Stimulated activated naive CD8-positive, alpha-beta T cell treated with anti-CD3 and anti-CD28 coated beads, Interleukin-15, Interleukin-2, amounts not matched to agents 100 U/mL and 50 U/mL, for 24 hours (primary cell): ENCODE results near the gene LRIT3.
A peak's percentile ranks its signal among the peaks of the same experiment; 100 is the strongest.

Experiments used
- ATAC-seq: fragments of 150-1000 bp; cut with Tn5 transposase; one replicate; pipeline ENCODE4 v1.10.0; 2021
- DNase-seq: peaks from one replicate; pipeline ENCODE4 v3.0.0; 2021

Gene LRIT3

GRCh38 chr4:109847896-109848442, at the start of gene LRIT3:
Gene LRIT3, plus strand, starts transcription at chr4:109848107. Its CDS starts 95 bp downstream, at chr4:109848202.
- no peak for DNase-seq
- no peak for ATAC-seq

GRCh38 chr4:109798866-109799265, 49.0 kb upstream of the LRIT3 start:
- ATAC-seq (no peak), DNase-seq (no peak)

- no peak for ATAC-seq
- DNase-seq = no peak
Measured at GRCh38 chr4:109801099-109801789, 46.7 kb upstream of the LRIT3 start.

- ATAC-seq (no peak), DNase-seq (no peak)
Measured at GRCh38 chr4:109801895-109802319, 46.0 kb upstream of the LRIT3 start, which contains the start of gene CFI. Gene CFI, minus strand, starts transcription at chr4:109801999. Its CDS starts 28 bp downstream, at chr4:109801971.

- ATAC-seq = peak; percentile 49
Measured at GRCh38 chr4:109803924-109804571, 43.9 kb upstream of the LRIT3 start.

GRCh38 chr4:109809655-109810054, 38.3 kb upstream of the LRIT3 start:
- DNase-seq (no peak), ATAC-seq (no peak)

More at GRCh38 chr4:109803924-109804571, 43.9 kb upstream of the LRIT3 start:
- peak; percentile 12 for DNase-seq

- no peak for DNase-seq
- ATAC-seq = no peak
Measured at GRCh38 chr4:109810552-109811387, 37.1 kb upstream of the LRIT3 start.

GRCh38 chr4:109811707-109812106, 36.2 kb upstream of the LRIT3 start:
- no peak for ATAC-seq
- no peak for DNase-seq

GRCh38 chr4:109815151-109816081, 32.5 kb upstream of the LRIT3 start, which contains the start of gene GAR1:
Gene GAR1, plus strand, starts transcription at chr4:109815762. Its CDS starts 403 bp downstream, at chr4:109816165.
- DNase-seq (peak; percentile 87), ATAC-seq (peak; percentile 97)

- peak; percentile 56 for DNase-seq
- ATAC-seq = no peak
Measured at GRCh38 chr4:109816082-109816442, 31.8 kb upstream of the LRIT3 start.

GRCh38 chr4:109816894-109817293, 31.0 kb upstream of the LRIT3 start:
- DNase-seq (no peak), ATAC-seq (peak; percentile 48)

- DNase-seq (no peak), ATAC-seq (no peak)
Measured at GRCh38 chr4:109818268-109818667, 29.6 kb upstream of the LRIT3 start.

- DNase-seq = no peak
- ATAC-seq = no peak
Measured at GRCh38 chr4:109820563-109820962, 27.3 kb upstream of the LRIT3 start.

- ATAC-seq = peak; percentile 53
- no peak for DNase-seq
Measured at GRCh38 chr4:109821185-109821584, 26.7 kb upstream of the LRIT3 start.

- DNase-seq = no peak
- no peak for ATAC-seq
Measured at GRCh38 chr4:109826719-109827118, 21.2 kb upstream of the LRIT3 start.

- ATAC-seq = no peak
- no peak for DNase-seq
Measured at GRCh38 chr4:109827672-109828071, 20.2 kb upstream of the LRIT3 start, which contains the start of gene RRH. Gene RRH, plus strand, starts transcription at chr4:109827972. Its CDS starts 56 bp downstream, at chr4:109828028.

- ATAC-seq = no peak
- no peak for DNase-seq
Measured at GRCh38 chr4:109833756-109834155, 14.2 kb upstream of the LRIT3 start.

GRCh38 chr4:109836985-109837384, 10.9 kb upstream of the LRIT3 start:
- ATAC-seq (no peak), DNase-seq (no peak)

GRCh38 chr4:109846395-109847098, 1.4 kb upstream of the LRIT3 start:
- DNase-seq (no peak), ATAC-seq (no peak)

- DNase-seq (no peak), ATAC-seq (no peak)
Measured at GRCh38 chr4:109848501-109848900, 594 bp downstream of the LRIT3 start.
